KOPT-K1 (cell line): Measurements from ENCODE around the gene PCCA.

Source experiments
- H3K27ac ChIP-seq: fragments of 200-600 bp; sonication (generic); 2 replicates; pipeline ENCODE4 v1.5.1; 2016; ENCODE audit warnings: antibody characterized with exemption, mild to moderate bottlenecking, low read depth, low read length; ENCODE audit not compliant: poor library complexity, severe bottlenecking
- H3K36me3 ChIP-seq: fragments of 200-600 bp; sonication (generic); 2 replicates; pipeline ENCODE4 v1.5.1; 2017; ENCODE audit warnings: antibody characterized with exemption, mild to moderate bottlenecking, low read length, moderate library complexity; ENCODE audit not compliant: insufficient read depth
- H3K9me3 ChIP-seq: fragments of 200-600 bp; sonication (generic); 2 replicates; pipeline ENCODE4 v1.5.1; 2017; ENCODE audit warnings: antibody characterized with exemption, low read length, mild to moderate bottlenecking; ENCODE audit not compliant: insufficient read depth, poor library complexity, severe bottlenecking

PCCA gene

GRCh38 chr13:100447831-100448230, 358.9 kb downstream of the PCCA start:
- Histone ChIP-seq H3K27ac (no peak overlapping the region), H3K9me3 (no peaks in the 10 kb centered on the region), H3K36me3 (no peaks in the 10 kb centered on the region)

GRCh38 chr13:100451923-100452322, 363.0 kb downstream of the PCCA start:
- Histone ChIP-seq H3K27ac (no peak overlapping the region), H3K9me3 (no peaks in the 10 kb centered on the region), H3K36me3 (no peaks in the 10 kb centered on the region)

GRCh38 chr13:100454876-100455275, 366.0 kb downstream of the PCCA start:
- Histone ChIP-seq H3K27ac (no peak overlapping the region), H3K36me3 (no peaks in the 10 kb centered on the region), H3K9me3 (peaks cover 5% of the 10 kb centered on the region)

- H3K9me3 ChIP-seq = peaks cover 7% of the 10 kb centered on the region
- no peaks in the 10 kb centered on the region for H3K36me3 ChIP-seq
- no peak overlapping the region for H3K27ac ChIP-seq
Measured at GRCh38 chr13:100458673-100459072, 369.8 kb downstream of the PCCA start.

- H3K36me3 ChIP-seq = no peaks in the 10 kb centered on the region
- H3K9me3 ChIP-seq = peaks cover 7% of the 10 kb centered on the region
- H3K27ac ChIP-seq = no peak overlapping the region
Measured at GRCh38 chr13:100459747-100460146, 370.9 kb downstream of the PCCA start.

GRCh38 chr13:100460266-100460665, 371.4 kb downstream of the PCCA start:
- Histone ChIP-seq H3K9me3 (peaks cover 7% of the 10 kb centered on the region), H3K36me3 (no peaks in the 10 kb centered on the region), H3K27ac (no peak overlapping the region)

- no peaks in the 10 kb centered on the region for H3K36me3 ChIP-seq
- H3K9me3 ChIP-seq = peaks cover 7% of the 10 kb centered on the region
- H3K27ac ChIP-seq = no peak overlapping the region
Measured at GRCh38 chr13:100460791-100461190, 371.9 kb downstream of the PCCA start.

GRCh38 chr13:100461309-100462030, 372.6 kb downstream of the PCCA start:
- H3K36me3 ChIP-seq = no peaks in the 10 kb centered on the region
- peaks cover 7% of the 10 kb centered on the region for H3K9me3 ChIP-seq
- no peak overlapping the region for H3K27ac ChIP-seq

GRCh38 chr13:100464006-100464405, 375.1 kb downstream of the PCCA start:
- Histone ChIP-seq H3K9me3 (peaks cover 7% of the 10 kb centered on the region), H3K36me3 (no peaks in the 10 kb centered on the region), H3K27ac (no peak overlapping the region)

- Histone ChIP-seq H3K36me3 (no peaks in the 10 kb centered on the region), H3K9me3 (no peaks in the 10 kb centered on the region), H3K27ac (no peak overlapping the region)
Measured at GRCh38 chr13:100465558-100465957, 376.7 kb downstream of the PCCA start.

GRCh38 chr13:100470866-100471505, 382.1 kb downstream of the PCCA start:
- no peak overlapping the region for H3K27ac ChIP-seq
- no peaks in the 10 kb centered on the region for H3K9me3 ChIP-seq
- no peaks in the 10 kb centered on the region for H3K36me3 ChIP-seq

GRCh38 chr13:100473087-100473486, 384.2 kb downstream of the PCCA start:
- Histone ChIP-seq H3K9me3 (no peaks in the 10 kb centered on the region), H3K36me3 (no peaks in the 10 kb centered on the region), H3K27ac (no peak overlapping the region)

- Histone ChIP-seq H3K36me3 (no peaks in the 10 kb centered on the region), H3K9me3 (no peaks in the 10 kb centered on the region), H3K27ac (no peak overlapping the region)
Measured at GRCh38 chr13:100473501-100474044, 384.7 kb downstream of the PCCA start.

GRCh38 chr13:100476963-100477362, 388.1 kb downstream of the PCCA start:
- H3K27ac ChIP-seq = no peak overlapping the region

GRCh38 chr13:100478107-100478809, 389.4 kb downstream of the PCCA start:
- H3K27ac ChIP-seq = no peak overlapping the region
- H3K36me3 ChIP-seq = no peaks in the 10 kb centered on the region
- H3K9me3 ChIP-seq = no peaks in the 10 kb centered on the region

More at GRCh38 chr13:100476963-100477362, 388.1 kb downstream of the PCCA start:
- Histone ChIP-seq H3K9me3 (no peaks in the 10 kb centered on the region), H3K36me3 (no peaks in the 10 kb centered on the region)
